HG02759 (cell line): Measurements from ENCODE around the gene ZNF586.
"Not testable (repeated sequence)": the region's sequence is repeated elsewhere in the genome, so short reads cannot be mapped to it uniquely, and the experiment has no call there.

ENCODE experiments used
- ATAC-seq: cut with Tn5 transposase; IDR thresholded peaks from one replicate; pipeline ENCODE4 v1.9.1; 2021; ENCODE audit warnings: mild to moderate bottlenecking, moderate library complexity; ENCODE audit not compliant: unreplicated experiment

Gene ZNF586

GRCh38 chr19:57789288-57789687 is 19.8 kb downstream of the ZNF586 start:
- no peak for ATAC-seq

GRCh38 chr19:57796580-57796979 is 27.1 kb downstream of the ZNF586 start:
- not testable (repeated sequence) for ATAC-seq

GRCh38 chr19:57800696-57801095 is 31.2 kb downstream of the ZNF586 start:
- ATAC-seq: no peak

GRCh38 chr19:57802269-57802668 is 32.8 kb downstream of the ZNF586 start:
- ATAC-seq: no peak

GRCh38 chr19:57803265-57803593 is 33.8 kb downstream of the ZNF586 start:
- ATAC-seq: no peak

GRCh38 chr19:57803594-57804325 is 34.3 kb downstream of the ZNF586 start:
- ATAC-seq: no peak

- no peak for ATAC-seq
Measured at GRCh38 chr19:57807541-57807940, 38.1 kb downstream of the ZNF586 start.

GRCh38 chr19:57810410-57811295 is 41.2 kb downstream of the ZNF586 start:
- not testable (repeated sequence) for ATAC-seq

- ATAC-seq: no peak
Measured at GRCh38 chr19:57812226-57812625, 42.8 kb downstream of the ZNF586 start.

GRCh38 chr19:57812975-57813820 is 43.7 kb downstream of the ZNF586 start:
- not testable (repeated sequence) for ATAC-seq

- ATAC-seq: no peak
Measured at GRCh38 chr19:57813919-57814504, 44.5 kb downstream of the ZNF586 start.

- ATAC-seq: peak; percentile 73
Measured at GRCh38 chr19:57814505-57815246, 45.2 kb downstream of the ZNF586 start, which contains the start of gene ZNF552. Gene ZNF552 (minus strand): TSS chr19:57814913. CDS start chr19:57814743, 170 bp downstream.

GRCh38 chr19:57815247-57816075 is 46.0 kb downstream of the ZNF586 start:
- no peak for ATAC-seq

GRCh38 chr19:57816652-57817051 is 47.2 kb downstream of the ZNF586 start:
- no peak for ATAC-seq

GRCh38 chr19:57817976-57818375 is 48.5 kb downstream of the ZNF586 start:
- no peak for ATAC-seq

GRCh38 chr19:57818378-57818777 is 48.9 kb downstream of the ZNF586 start:
- no peak for ATAC-seq

- ATAC-seq: peak; percentile 86
Measured at GRCh38 chr19:57819475-57820148, 50.1 kb downstream of the ZNF586 start.

GRCh38 chr19:57820599-57820998 is 51.1 kb downstream of the ZNF586 start:
- no peak for ATAC-seq

- not testable (repeated sequence) for ATAC-seq
Measured at GRCh38 chr19:57821095-57821494, 51.6 kb downstream of the ZNF586 start.
